ENCODE measurements around the gene GADL1.
A peak's percentile ranks its signal among the peaks of the same experiment; 100 is the strongest.

Gene GADL1

DNA sequence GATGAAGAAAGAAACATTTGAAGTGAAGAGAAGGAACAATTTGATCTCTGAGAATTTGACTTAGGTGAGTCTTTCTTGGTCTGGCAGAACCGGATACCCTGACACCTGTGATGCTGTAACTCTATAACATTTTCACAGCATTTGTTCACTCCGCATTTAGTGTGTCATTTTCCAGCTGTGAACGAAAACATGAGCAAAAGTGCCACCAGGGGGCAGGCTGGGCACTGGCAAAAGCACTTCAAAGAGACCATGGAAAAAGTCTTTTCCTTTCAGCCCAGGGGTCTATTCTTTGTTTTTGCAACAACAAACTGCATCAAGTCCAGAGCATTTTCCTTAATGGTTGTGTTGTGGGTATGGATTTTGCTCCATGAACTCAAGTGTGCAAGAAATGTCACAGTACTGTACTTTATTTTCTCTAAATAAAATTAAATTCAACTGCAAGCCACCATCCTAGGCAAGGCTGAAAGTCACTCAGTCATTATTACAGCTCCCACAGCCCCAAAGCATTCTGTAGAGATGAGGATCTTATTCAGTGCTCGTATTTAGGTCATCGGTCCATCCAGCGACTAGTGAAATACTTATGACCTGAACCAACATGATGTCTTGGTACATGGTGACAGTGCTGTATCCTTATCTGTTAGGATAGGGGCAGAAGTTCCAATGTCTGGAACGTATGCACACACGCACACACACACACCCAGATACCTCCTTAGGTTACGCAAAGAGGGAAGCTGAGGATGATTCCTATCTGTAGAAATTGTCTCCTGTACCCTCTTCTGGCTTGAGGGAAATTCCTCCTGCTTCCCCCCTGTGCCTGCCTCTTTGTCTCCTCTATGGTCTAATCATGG, 125.5 kb downstream of the GADL1 start:
- TF ChIP-seq ZNF565 (CRISPR knock-in tag; conservative IDR thresholded peaks at IDR 0.05; ENCODE audit: low read depth): no peak
- no peak for TF ChIP-seq PPARA (CRISPR knock-in tag; IDR thresholded peaks at IDR 0.05; ENCODE audit: borderline replicate concordance)
- no peak for TF ChIP-seq BACH2 (CRISPR knock-in tag; IDR thresholded peaks at IDR 0.05; ENCODE audit: borderline replicate concordance)
- TF ChIP-seq ESRRG (CRISPR knock-in tag; IDR thresholded peaks at IDR 0.05): no peak
- TF ChIP-seq TOX (CRISPR knock-in tag; IDR thresholded peaks at IDR 0.05; ENCODE audit: borderline replicate concordance): no peak
- TF ChIP-seq, protein P1, sequence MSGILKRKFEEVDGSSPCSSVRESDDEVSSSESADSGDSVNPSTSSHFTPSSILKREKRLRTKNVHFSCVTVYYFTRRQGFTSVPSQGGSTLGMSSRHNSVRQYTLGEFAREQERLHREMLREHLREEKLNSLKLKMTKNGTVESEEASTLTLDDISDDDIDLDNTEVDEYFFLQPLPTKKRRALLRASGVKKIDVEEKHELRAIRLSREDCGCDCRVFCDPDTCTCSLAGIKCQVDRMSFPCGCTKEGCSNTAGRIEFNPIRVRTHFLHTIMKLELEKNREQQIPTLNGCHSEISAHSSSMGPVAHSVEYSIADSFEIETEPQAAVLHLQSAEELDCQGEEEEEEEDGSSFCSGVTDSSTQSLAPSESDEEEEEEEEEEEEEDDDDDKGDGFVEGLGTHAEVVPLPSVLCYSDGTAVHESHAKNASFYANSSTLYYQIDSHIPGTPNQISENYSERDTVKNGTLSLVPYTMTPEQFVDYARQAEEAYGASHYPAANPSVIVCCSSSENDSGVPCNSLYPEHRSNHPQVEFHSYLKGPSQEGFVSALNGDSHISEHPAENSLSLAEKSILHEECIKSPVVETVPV (CRISPR knock-in tag; IDR thresholded peaks at IDR 0.05): no peak
- ATAC-seq: peak; percentile 80

DNA sequence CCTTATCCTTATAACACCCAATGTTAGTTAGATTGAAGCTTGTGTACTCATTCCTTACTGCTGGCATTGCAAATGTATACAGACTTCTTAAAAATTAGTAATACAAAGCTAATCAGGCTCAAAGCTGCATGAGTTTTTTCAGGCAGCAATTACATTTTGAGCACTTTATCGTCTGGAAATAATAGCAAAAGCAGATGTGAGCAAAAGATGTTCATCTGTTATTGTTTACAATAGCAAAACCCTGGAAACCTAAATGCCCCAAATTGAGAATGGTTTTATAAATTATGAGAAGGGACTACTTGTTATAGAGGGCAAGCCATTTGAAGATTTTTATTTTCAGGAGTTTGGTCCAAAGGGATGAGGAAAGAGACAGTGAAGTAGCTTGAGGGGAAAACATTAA, 126.4 kb downstream of the GADL1 start:
- TF ChIP-seq TCF4 (CRISPR knock-in tag; IDR thresholded peaks at IDR 0.05; ENCODE audit: borderline replicate concordance) (peak; percentile 17; the same call in 1 of the 2 replicates), ZFP30 (CRISPR knock-in tag; IDR thresholded peaks at IDR 0.05) (no peak)
- no peak for ATAC-seq

DNA sequence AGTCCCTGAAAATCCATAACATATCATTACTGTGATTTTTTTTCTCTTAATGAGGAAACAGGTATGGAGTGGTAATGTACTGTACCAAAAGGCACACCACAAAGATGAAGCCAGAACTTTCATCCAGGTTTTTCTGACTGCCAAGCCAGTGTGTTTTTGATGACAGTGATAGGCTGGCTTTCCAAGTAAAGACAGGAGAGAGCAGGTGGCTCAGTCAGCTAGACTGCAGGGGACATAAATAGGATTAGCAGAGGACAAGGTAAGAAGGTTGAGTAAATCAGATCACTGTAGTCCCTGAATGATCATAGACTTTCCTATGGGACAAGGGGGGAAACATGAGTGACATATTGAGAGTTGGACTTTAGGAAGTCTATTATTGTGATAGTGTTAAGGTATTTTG, 127.9 kb downstream of the GADL1 start:
- no peak for TF ChIP-seq TOX (CRISPR knock-in tag; IDR thresholded peaks at IDR 0.05; ENCODE audit: borderline replicate concordance)
- TF ChIP-seq, protein P1 (CRISPR knock-in tag; IDR thresholded peaks at IDR 0.05): no peak
- TF ChIP-seq, protein P2, sequence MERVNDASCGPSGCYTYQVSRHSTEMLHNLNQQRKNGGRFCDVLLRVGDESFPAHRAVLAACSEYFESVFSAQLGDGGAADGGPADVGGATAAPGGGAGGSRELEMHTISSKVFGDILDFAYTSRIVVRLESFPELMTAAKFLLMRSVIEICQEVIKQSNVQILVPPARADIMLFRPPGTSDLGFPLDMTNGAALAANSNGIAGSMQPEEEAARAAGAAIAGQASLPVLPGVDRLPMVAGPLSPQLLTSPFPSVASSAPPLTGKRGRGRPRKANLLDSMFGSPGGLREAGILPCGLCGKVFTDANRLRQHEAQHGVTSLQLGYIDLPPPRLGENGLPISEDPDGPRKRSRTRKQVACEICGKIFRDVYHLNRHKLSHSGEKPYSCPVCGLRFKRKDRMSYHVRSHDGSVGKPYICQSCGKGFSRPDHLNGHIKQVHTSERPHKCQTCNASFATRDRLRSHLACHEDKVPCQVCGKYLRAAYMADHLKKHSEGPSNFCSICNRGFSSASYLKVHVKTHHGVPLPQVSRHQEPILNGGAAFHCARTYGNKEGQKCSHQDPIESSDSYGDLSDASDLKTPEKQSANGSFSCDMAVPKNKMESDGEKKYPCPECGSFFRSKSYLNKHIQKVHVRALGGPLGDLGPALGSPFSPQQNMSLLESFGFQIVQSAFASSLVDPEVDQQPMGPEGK (CRISPR knock-in tag; IDR thresholded peaks at IDR 0.05; ENCODE audit: borderline replicate concordance): no peak
- no peak for TF ChIP-seq ZNF565 (CRISPR knock-in tag; conservative IDR thresholded peaks at IDR 0.05; ENCODE audit: low read depth)
- TF ChIP-seq CSDC2 (CRISPR knock-in tag; IDR thresholded peaks at IDR 0.05): no peak
- TF ChIP-seq PPARA (CRISPR knock-in tag; IDR thresholded peaks at IDR 0.05; ENCODE audit: borderline replicate concordance): no peak
- TF ChIP-seq ISL1 (CRISPR knock-in tag; IDR thresholded peaks at IDR 0.05): no peak
- no peak for TF ChIP-seq ZC3H10 (CRISPR knock-in tag; IDR thresholded peaks at IDR 0.05)
- TF ChIP-seq ZNF70 (CRISPR knock-in tag; IDR thresholded peaks at IDR 0.05): no peak
- TF ChIP-seq ZNF8 (CRISPR knock-in tag; IDR thresholded peaks at IDR 0.05): no peak
- no peak for TF ChIP-seq RARB (CRISPR knock-in tag; IDR thresholded peaks at IDR 0.05)
- no peak for TF ChIP-seq ESRRG (CRISPR knock-in tag; IDR thresholded peaks at IDR 0.05)
- TF ChIP-seq GLIS3 (CRISPR knock-in tag; IDR thresholded peaks at IDR 0.05): no peak
- TF ChIP-seq, protein P3, sequence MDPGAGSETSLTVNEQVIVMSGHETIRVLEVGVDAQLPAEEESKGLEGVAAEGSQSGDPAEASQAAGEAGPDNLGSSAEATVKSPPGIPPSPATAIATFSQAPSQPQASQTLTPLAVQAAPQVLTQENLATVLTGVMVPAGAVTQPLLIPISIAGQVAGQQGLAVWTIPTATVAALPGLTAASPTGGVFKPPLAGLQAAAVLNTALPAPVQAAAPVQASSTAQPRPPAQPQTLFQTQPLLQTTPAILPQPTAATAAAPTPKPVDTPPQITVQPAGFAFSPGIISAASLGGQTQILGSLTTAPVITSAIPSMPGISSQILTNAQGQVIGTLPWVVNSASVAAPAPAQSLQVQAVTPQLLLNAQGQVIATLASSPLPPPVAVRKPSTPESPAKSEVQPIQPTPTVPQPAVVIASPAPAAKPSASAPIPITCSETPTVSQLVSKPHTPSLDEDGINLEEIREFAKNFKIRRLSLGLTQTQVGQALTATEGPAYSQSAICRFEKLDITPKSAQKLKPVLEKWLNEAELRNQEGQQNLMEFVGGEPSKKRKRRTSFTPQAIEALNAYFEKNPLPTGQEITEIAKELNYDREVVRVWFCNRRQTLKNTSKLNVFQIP (CRISPR knock-in tag; IDR thresholded peaks at IDR 0.05; ENCODE audit: borderline replicate concordance, low read depth): no peak
- no peak for TF ChIP-seq ZFP3 (CRISPR knock-in tag; IDR thresholded peaks at IDR 0.05)
- no peak for TF ChIP-seq ZFP30 (CRISPR knock-in tag; IDR thresholded peaks at IDR 0.05)
- no peak for TF ChIP-seq OSR1 (CRISPR knock-in tag; IDR thresholded peaks at IDR 0.05)
- TF ChIP-seq, protein P4, sequence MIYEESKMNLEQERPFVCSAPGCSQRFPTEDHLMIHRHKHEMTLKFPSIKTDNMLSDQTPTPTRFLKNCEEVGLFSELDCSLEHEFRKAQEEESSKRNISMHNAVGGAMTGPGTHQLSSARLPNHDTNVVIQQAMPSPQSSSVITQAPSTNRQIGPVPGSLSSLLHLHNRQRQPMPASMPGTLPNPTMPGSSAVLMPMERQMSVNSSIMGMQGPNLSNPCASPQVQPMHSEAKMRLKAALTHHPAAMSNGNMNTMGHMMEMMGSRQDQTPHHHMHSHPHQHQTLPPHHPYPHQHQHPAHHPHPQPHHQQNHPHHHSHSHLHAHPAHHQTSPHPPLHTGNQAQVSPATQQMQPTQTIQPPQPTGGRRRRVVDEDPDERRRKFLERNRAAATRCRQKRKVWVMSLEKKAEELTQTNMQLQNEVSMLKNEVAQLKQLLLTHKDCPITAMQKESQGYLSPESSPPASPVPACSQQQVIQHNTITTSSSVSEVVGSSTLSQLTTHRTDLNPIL (CRISPR knock-in tag; IDR thresholded peaks at IDR 0.05; ENCODE audit: low read depth): no peak
- no peak for ATAC-seq

DNA sequence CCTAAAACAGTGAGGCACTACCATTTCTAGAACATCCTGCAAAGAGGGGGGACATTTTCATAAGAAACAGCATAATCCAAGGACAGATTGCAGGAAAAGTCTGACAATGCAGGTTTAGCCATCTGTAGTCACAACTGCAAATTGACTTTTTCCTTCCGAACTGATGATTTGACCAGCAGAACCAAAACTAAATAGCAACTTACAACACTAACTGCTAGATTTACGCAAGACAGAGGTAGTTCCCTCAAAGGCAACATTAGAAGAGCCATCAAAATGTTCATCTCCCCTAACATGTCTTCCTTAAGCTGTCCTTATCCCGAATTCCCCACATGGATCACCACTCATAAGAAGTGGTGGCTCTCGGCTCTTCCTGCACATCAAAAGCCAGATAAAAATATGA, 129.6 kb downstream of the GADL1 start:
- ATAC-seq: no peak
- TF ChIP-seq ZNF565 (CRISPR knock-in tag; conservative IDR thresholded peaks at IDR 0.05; ENCODE audit: low read depth) (no peak), ZFP3 (CRISPR knock-in tag; IDR thresholded peaks at IDR 0.05) (no peak), SNAI2 (CRISPR knock-in tag; IDR thresholded peaks at IDR 0.05) (no peak), OSR1 (CRISPR knock-in tag; IDR thresholded peaks at IDR 0.05) (no peak)
- TF ChIP-seq, protein P2 (CRISPR knock-in tag; IDR thresholded peaks at IDR 0.05; ENCODE audit: borderline replicate concordance): no peak
- TF ChIP-seq, protein P1 (CRISPR knock-in tag; IDR thresholded peaks at IDR 0.05): no peak

Data from SK-N-SH treated with all-trans-retinoic acid at 6 μM for 48 hours (cell line).